Forelimb muscle (tissue), 1 donor: ENCODE data around the gene TTC28. TPM values are rescaled to one million over a fixed set of nuclear protein-coding genes. Genes with fewer than 3 reads are reported as not detected.
"Not testable (repeated sequence)": the region's sequence is repeated elsewhere in the genome, so short reads cannot be mapped to it uniquely, and the experiment has no call there.

ENCODE experiments used
- DNase-seq: peaks from one replicate; pipeline ENCODE4 v3.0.0-alpha.2; 2013; ENCODE audit warnings: low read depth
- polyA plus RNA-seq: library from polyadenylated mRNA; unstranded; fragments of 120-200 nt; gene quantifications from one replicate; pipeline ENCODE4 v1.2.1, GENCODE V29; 2013; ENCODE audit not compliant: insufficient read length

The TTC28 gene
- polyA plus RNA-seq, 1 donor, result 24.9 TPM

GRCh38 chr22:28106617-28107016, 573.0 kb downstream of the TTC28 start:
- DNase-seq, result no peak

- DNase-seq, result no peak
Measured at GRCh38 chr22:28105988-28106387, 573.7 kb downstream of the TTC28 start.

- no peak for DNase-seq
Measured at GRCh38 chr22:28105413-28105812, 574.2 kb downstream of the TTC28 start.

- no peak for DNase-seq
Measured at GRCh38 chr22:28103596-28103995, 576.0 kb downstream of the TTC28 start.

GRCh38 chr22:28102151-28102812, 577.4 kb downstream of the TTC28 start:
- DNase-seq, result no peak

GRCh38 chr22:28097627-28098026, 582.0 kb downstream of the TTC28 start:
- DNase-seq, result no peak

- no peak for DNase-seq
Measured at GRCh38 chr22:28096161-28096560, 583.5 kb downstream of the TTC28 start.

- DNase-seq, result no peak
Measured at GRCh38 chr22:28095316-28096095, 584.1 kb downstream of the TTC28 start.

GRCh38 chr22:28094771-28095170, 584.9 kb downstream of the TTC28 start:
- DNase-seq, result no peak

GRCh38 chr22:28093711-28094110, 585.9 kb downstream of the TTC28 start:
- DNase-seq, result no peak

GRCh38 chr22:28091486-28091885, 588.2 kb downstream of the TTC28 start:
- no peak for DNase-seq

- not testable (repeated sequence) for DNase-seq
Measured at GRCh38 chr22:28089541-28089940, 590.1 kb downstream of the TTC28 start.

- DNase-seq, result no peak
Measured at GRCh38 chr22:28077166-28077565, 602.5 kb downstream of the TTC28 start.

- DNase-seq, result peak; percentile 36
Measured at GRCh38 chr22:28075358-28075981, 604.2 kb downstream of the TTC28 start.

- no peak for DNase-seq
Measured at GRCh38 chr22:28074526-28074925, 605.1 kb downstream of the TTC28 start.

GRCh38 chr22:28072066-28072465, 607.6 kb downstream of the TTC28 start:
- DNase-seq, result no peak

GRCh38 chr22:28068826-28069225, 610.8 kb downstream of the TTC28 start:
- no peak for DNase-seq

- no peak for DNase-seq
Measured at GRCh38 chr22:28064920-28065319, 614.7 kb downstream of the TTC28 start.

GRCh38 chr22:28063656-28064055, 616.0 kb downstream of the TTC28 start:
- DNase-seq, result no peak

- not testable (repeated sequence) for DNase-seq
Measured at GRCh38 chr22:28060594-28060993, 619.0 kb downstream of the TTC28 start.

- DNase-seq, result no peak
Measured at GRCh38 chr22:28058036-28058435, 621.6 kb downstream of the TTC28 start.

- no peak for DNase-seq
Measured at GRCh38 chr22:28054819-28055208, 624.8 kb downstream of the TTC28 start.
